Stimulated activated CD4-positive, alpha-beta T cell treated with anti-CD3 and anti-CD28 coated beads, Interleukin-2, amount 100 ng/mL, for 48 hours (primary cell): ENCODE data around the gene SORBS1.
"Not testable (repeated sequence)": the region's sequence is repeated elsewhere in the genome, so short reads cannot be mapped to it uniquely, and the experiment has no call there.

Source experiments
- DNase-seq, 2 donors: peaks; one replicate each; pipeline ENCODE4 v3.0.0-alpha.2; 2020

Gene SORBS1

DNA sequence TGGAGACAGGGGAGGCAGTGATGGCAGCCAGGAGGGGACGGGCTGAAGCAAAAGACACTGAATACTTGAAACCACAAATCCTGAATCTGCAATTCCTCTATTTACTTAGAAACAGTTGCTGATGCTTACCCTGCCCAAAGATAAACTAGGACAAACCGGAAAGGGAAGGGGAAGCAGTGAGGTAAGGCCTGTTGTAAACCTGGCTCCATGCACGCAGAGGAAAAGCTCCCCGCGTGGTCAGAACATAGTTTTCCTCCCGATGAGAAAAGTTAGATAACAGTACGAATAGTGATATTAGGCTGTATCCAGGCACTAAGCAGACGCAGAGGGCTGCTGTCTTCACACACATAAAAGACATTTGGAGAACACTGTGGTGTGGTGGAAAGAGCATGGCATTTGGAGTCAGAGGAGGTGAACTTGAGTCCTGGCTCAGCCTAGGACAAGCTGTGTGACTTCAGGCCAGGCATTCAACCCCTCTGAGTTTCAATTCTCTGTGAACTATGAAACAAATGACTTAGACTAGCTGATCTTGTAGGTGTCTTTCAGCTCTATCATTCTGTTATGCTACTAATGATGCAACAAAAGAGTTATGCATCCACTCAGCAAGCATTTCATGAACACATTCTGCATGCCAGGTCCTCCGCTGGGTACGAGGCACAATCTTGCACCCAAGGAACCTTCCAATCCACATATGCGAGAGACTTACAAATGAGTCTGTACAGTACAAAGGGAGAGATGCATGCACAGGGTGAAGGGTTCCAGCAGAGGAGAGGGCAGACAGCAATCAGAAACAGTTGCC, 80.9 kb downstream of the SORBS1 start:
- no peak for DNase-seq

GRCh38 chr10:95478935-95479334, 82.2 kb downstream of the SORBS1 start:
- DNase-seq, result no peak

- DNase-seq, result no peak
These were observed 83.0 kb downstream of the SORBS1 start for GRCh38 chr10:95478185-95478584.

GRCh38 chr10:95477175-95477520, 84.0 kb downstream of the SORBS1 start:
- no peak for DNase-seq

DNA sequence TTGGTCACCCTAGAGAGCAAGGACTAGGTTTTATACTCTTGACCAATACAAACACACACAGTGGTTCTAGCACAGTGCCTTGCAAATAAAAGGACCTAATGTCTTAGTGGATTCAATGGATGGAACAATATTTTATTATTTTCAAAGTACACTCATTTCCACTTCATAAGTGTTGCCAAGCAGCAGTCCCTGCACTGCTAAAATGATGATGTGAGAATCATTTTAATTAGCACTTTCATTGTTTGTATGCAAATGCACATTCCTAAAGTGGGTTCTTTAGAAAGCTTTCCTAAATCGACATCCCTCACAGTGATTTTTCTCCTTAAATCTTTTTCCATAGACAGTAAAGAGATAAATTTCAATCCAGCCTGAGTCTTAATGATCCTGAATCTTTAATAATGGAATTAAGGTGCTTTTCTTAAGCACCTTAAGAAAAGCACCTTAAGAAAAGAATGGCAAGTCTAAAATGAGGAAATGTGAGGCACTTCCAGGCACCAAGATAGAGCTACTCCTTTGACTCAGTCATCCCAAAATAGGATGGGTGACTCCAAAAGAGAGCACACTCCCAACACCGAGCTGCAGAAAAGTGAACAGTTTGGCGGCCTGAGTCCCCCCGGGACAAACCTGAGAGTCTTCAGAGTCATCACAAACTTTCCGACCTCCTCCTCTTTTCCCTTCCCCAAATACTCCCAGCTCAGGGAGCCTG, 84.5 kb downstream of the SORBS1 start:
- no peak for DNase-seq

DNA sequence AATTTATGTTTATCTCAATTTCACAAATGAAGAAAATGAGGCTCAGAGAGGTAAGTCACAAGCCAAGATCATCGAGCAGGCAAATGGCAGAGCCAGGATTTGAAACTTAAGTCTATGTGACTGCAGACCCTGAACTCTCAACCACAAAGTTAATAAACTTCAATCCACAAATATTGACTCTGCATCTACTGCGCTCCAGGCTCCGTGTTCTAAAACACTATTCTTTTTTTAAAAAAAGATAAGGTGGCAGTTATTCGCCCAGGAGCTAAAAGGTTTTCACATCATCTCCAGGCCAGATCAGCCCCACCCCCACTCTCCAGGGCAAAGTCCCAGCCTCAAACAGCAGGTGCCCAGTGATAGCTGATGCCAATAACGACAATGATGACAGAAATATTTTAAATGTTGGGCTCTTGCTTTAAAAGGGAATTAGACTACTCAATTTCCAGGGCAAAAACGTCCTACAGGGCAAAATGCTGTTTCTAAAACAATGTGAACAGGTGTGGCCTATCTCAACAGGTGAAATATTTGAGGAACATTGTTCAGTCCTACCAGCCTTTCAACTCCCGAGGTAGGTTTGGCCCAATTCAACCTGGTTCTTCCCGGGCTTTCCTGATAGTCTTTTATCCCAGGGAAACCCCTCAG, 85.2 kb downstream of the SORBS1 start:
- no peak for DNase-seq

- no peak for DNase-seq
These were observed 86.2 kb downstream of the SORBS1 start for GRCh38 chr10:95475003-95475383.

DNA sequence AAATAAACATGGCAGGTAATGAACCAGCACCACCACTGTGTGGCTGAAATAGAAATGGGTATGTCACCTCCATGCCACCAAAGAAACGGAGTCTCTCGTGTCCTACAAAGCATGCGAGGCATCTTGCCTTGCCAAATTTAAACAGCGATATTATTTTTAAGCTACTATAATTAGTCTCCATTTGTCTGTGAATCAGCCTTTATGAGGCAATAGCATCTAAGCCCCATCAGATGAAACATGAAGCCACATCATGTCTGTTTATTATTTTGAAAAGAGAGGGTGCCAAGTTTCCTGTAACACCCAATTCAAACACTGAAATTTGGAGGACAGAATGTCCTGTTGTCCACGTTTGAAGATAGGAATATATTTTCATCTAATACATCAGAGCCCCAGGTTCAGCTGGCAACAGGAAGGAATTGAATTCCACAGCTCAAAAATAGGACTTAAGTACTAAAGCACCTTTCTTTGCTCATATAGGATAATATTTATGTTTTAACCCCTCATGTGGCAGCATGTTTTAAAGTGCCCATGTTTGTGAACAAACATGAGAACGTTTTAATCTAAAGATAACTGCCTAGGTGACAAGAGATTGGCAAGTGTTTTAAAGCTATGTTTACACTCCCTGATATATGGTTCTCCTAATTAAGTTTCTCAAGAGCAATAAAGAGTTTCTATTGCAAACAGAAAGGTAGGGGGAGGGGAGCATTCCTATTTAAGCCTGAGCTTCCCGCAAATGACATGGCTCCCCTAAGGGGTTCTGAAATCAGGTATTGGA, 86.8 kb downstream of the SORBS1 start:
- DNase-seq, result no peak

DNA sequence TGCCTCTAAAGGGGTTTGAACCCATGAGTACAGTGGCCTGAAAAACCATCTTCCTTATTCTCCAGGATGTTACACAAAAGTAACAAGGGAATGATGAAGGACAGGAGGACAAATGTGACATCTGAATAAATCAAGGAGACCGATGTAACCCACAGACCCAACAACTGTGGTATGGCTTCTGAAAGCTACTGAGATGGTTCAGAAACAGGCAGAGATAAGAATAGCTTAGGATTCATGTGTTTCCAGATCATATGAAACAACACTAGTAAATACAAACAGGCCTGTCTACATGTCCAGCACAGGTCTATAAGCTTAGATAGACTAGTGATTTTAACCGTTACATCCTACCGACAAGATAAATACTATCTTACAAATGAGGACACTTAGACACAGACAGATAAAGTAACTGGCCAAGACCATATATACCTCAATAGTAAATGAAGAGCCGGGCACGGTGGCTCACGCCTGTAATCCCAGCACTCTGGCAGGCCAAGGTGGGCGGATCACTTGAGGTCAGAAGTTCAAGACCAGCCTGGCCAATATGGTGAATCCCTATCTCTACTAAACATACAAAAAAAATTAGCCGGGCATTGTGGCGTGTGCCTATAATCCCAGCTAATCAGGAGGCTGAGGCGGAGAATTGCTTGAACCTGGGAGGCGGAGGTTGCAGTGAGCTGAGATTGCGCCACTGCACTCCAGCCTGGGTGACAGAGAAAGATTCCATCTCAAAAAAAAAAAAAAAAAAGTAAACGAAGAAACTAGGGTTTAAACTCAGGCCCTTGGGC, 88.7 kb downstream of the SORBS1 start:
- DNase-seq, result no peak

- DNase-seq, result no peak
These were observed 91.5 kb downstream of the SORBS1 start for GRCh38 chr10:95469676-95470075.

DNA sequence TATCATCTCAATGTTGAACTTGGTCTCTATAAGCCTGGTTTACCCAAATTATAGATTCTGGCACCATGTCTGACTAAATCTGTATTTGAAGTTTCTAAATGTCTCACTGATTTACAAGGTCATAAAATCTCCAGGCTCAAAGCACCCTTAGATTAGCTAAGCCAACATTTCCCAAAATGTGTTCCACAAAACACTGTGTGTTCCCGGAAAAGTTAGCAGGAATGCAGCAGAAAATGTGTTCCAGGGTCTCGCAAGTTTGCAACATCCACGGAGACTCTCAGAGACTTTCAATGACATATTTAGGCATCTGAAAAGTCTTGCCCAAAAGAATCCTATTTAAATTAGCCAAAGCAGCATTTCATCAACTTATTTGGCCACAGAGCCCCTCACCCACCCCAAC, 91.9 kb downstream of the SORBS1 start:
- no peak for DNase-seq

DNA sequence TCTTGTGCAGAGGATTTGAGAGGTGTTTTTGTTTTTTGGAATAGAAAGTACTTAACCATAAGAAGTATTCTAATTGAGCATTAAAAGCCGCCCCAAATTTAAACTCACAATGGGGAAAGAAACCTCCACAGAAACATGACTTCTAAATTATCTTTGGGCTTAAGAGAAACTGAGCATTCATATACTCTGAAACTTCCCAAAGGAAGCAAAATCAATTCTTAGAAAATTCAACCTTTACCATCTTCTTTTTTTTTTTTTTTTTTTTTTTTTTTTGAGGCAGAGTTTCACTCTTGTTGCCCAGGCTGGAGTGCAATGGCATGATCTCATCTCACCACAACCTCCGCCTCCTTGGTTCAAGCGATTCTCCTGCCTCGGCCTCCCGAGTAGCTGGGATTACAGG, 93.5 kb downstream of the SORBS1 start:
- not testable (repeated sequence) for DNase-seq

- DNase-seq, result no peak
These were observed 94.0 kb downstream of the SORBS1 start for GRCh38 chr10:95467162-95467599.

DNA sequence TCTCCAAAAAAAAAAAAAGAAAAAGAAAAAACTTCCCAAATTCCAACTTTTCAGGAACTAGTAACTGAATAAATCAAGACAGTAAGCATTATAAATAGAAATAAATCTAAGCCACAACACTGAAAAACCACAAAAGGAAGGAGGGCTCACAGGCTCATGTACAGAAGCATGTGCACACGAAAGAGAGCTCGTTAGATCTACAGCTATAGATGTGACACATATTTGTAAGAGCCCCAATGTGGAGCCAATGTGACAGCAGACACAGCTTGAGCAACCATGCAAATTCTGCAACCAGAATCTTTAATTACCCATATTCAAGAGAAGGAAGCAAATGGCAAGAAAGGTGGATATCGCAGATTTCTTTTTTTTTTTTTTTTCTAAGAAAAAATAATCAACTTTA, 94.7 kb downstream of the SORBS1 start:
- DNase-seq, result no peak

- no peak for DNase-seq
These were observed 96.9 kb downstream of the SORBS1 start for GRCh38 chr10:95464280-95464679.

- DNase-seq, result no peak
These were observed 98.2 kb downstream of the SORBS1 start for GRCh38 chr10:95462740-95463667.

GRCh38 chr10:95461611-95462010, 99.6 kb downstream of the SORBS1 start:
- no peak for DNase-seq

- DNase-seq, result no peak
These were observed 101.6 kb downstream of the SORBS1 start for GRCh38 chr10:95459446-95460045.

- DNase-seq, result no peak
These were observed 102.3 kb downstream of the SORBS1 start for GRCh38 chr10:95458871-95459270.

DNA sequence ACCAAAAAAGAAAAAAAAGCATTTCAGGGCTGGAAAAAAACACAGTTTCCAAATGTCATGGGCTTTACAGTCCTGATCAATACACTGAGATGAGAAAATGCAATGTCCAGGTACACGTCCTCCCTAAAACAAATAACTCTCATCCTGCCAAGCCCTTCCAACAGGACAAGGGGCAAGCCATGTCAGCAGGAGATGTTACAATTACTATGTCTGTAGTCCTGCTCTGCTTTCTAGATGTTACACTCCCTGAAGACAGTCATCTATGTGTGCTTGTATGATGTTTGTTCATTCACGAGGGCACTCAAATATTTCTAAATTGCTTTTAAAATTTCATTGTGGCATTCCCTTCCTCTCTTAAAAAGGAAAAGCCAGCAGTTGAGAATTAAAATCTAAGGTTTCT, 103.2 kb downstream of the SORBS1 start:
- no peak for DNase-seq
